GM12875 (cell line): Measurements from ENCODE around the gene POLR1A.
A peak's percentile ranks its signal among the peaks of the same experiment; 100 is the strongest.

Experiments used
- H3K4me3 ChIP-seq: one replicate; pipeline ENCODE4 v1.5.1; 2011; ENCODE audit warnings: low read depth, low read length, control low read depth
- TF ChIP-seq, protein P1 (sequence below): IDR thresholded peaks from 2 replicates; pipeline ENCODE4 v1.5.1; 2011; ENCODE audit warnings: low read depth, mild to moderate bottlenecking, control low read depth, inconsistent platforms, low read length, moderate library complexity, borderline replicate concordance; ENCODE audit not compliant: insufficient read depth

The POLR1A gene

DNA sequence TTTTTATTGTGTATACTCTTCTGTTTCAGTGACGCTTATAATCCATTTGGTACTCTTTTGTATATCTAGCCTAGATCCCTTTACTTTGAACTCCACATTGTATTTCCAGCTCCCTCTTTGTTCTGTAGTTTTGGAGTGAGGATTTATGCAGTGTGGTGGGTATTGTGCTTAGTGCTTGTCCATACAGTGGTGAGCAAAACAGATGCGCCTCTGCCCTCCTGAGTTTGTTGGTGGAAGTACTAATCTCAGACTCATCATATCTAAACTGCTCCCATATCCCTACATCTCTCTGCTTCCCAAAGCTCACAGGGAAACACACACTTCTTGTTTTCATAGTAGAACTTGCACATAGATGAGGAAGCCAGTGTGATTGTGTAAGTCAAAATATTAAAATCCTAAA is 12.4 kb upstream of the POLR1A start:
- H3K4me3 ChIP-seq, result no peak overlapping the region
- TF ChIP-seq, protein P1, sequence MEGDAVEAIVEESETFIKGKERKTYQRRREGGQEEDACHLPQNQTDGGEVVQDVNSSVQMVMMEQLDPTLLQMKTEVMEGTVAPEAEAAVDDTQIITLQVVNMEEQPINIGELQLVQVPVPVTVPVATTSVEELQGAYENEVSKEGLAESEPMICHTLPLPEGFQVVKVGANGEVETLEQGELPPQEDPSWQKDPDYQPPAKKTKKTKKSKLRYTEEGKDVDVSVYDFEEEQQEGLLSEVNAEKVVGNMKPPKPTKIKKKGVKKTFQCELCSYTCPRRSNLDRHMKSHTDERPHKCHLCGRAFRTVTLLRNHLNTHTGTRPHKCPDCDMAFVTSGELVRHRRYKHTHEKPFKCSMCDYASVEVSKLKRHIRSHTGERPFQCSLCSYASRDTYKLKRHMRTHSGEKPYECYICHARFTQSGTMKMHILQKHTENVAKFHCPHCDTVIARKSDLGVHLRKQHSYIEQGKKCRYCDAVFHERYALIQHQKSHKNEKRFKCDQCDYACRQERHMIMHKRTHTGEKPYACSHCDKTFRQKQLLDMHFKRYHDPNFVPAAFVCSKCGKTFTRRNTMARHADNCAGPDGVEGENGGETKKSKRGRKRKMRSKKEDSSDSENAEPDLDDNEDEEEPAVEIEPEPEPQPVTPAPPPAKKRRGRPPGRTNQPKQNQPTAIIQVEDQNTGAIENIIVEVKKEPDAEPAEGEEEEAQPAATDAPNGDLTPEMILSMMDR, result no peak

DNA sequence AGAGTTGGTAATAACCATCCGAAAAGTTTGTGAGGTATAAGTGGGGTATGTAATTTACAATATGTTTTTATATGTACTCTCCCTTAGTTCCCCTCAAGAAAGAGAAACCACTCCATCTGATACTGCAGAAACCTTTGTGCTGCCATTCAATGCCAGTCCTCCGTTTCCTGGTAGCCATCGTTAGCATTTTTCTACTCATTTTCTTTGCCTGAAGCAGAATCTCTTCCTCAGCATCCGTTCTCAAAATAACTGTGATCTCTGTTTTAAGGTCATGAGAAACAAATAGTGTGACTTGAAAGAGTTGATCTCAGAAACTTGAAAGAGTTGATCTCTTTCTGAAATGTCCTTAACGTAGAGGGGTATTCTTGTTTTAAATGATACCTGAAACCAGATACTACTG is 1.3 kb upstream of the POLR1A start:
- peak overlapping the region; percentile 76 for H3K4me3 ChIP-seq
- TF ChIP-seq, protein P1, result no peak

DNA sequence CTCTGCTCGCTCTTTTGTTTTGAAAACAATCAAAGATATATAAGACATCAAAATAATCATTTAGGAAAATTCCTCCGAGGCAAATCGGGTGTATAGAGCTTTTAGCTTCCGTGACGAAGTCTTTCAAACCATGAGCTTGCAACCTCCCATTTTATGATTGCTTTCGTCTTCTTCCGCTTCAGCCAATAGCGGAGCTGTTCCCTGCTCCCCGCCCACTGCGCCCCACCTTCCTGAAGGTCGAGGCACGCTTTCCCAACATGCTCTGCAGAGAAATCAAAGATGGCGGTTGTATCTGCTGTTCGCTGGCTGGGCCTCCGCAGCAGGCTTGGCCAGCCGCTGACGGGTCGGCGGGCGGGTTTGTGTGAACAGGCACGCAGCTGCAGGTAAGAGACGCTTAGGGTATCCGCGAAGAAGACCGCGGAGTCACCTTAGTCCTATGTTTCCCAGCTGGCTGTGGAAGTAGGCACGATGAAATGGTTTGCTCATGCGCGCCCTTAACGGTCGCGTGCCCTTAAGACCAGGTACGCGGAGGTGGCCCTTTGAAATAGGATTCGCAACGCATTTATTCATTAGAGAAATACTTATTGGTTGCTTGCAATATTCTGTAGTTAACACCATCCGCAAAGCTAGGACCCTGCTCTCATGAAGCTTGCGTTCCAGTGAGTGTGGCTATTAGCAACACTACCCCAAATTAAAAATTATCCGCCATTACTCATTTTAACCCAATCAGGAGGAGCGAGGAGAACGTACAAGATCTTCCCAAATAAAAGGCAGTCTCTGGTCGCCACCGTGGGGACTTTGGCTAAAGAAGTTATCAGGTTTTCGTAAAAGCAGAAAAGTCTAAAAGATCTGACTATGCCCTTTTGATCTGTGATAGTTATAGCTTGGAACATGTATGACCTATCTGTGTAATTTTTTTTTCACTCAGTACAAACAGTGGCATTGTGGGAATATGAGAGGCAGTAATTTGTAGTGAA is 571 bp upstream of the POLR1A start, which contains the start of gene PTCD3:
Gene PTCD3, plus strand, starts transcription at position 267 of the 977 bp plus-strand sequence. Its CDS starts 13 bp downstream, at position 280.
- TF ChIP-seq, protein P1, result no peak
- peak within 1 kb of the TSS; percentile 76 for H3K4me3 ChIP-seq

DNA sequence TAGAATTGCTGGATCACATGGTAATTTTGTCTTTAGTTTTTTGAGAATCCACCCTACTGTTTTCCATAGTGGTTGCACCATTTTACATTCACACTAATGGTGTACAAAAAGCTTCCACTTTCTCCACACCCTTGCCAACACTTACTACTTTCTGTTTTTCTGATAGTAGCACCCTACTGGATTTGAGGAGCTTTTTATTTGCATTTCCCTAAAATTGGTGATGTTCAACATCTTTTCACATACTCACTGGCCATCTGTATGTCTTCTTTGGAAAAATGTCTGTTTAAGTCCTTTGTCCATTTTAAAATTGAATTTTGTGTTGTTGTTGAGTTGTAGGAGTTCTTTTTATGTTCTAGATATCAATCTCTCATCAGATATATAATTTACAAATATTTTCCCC is 3.5 kb downstream of the POLR1A start:
- TF ChIP-seq, protein P1, result no peak

DNA sequence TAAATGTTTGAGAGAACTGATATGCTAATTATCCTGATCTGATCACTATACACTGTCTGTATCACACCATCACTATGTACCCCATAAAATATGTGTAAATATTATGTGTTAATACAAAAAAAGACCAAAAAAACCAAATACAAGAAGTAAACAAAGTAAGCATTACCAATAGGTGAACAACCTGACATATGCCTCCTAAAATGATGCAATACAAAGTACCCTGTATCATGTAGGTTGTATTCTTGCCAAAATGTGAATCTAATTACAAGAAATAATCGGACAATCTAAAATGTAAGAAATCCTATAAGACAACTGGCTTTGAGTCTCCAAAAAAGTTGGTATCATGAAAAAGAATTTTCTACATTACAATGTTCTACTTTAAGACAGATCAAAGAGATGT is 7.8 kb downstream of the POLR1A start:
- TF ChIP-seq, protein P1, result no peak
- no peak overlapping the region for H3K4me3 ChIP-seq

More for the DNA sequence above, 3.5 kb downstream of the POLR1A start:
- no peak overlapping the region for H3K4me3 ChIP-seq

GRCh38 chr2:86097114-86097896 is 8.4 kb downstream of the POLR1A start:
- TF ChIP-seq, protein P1, result no peak
- H3K4me3 ChIP-seq, result no peak overlapping the region
